ENCODE data around the gene MORN1. TPM values are rescaled to one million over a fixed set of nuclear protein-coding genes. Genes with fewer than 3 reads are reported as not detected.

Gene MORN1
- total and polyA plus RNA-seq, 2 of the 8 experiments (the other 6 are each of a cell fraction or from before 2014, with no cell fraction given): 5.0 to 9.1 TPM

GRCh38 chr1:2290171-2290578, 101.2 kb downstream of the MORN1 start:
- H4K5ac ChIP-seq (ENCODE audit: insufficient read length, low read depth, low read length): no peak overlapping the region
- no peak overlapping the region for H3K4me2 ChIP-seq (ENCODE audit: insufficient read depth in 1 of 2, low read depth in 2 of 2, low read length in 2 of 2)
- TF ChIP-seq MAX (IDR thresholded peaks at IDR 0.05) (no peak), TBP (IDR thresholded peaks at IDR 0.05; ENCODE audit: low read depth, low read length) (no peak), KDM5A (IDR thresholded peaks at IDR 0.05; ENCODE audit: low read length) (no peak), PHF8 (conservative IDR thresholded peaks at IDR 0.05; ENCODE audit: low read depth, low read length) (no peak), JUN (IDR thresholded peaks at IDR 0.05; ENCODE audit: low read depth, low read length) (no peak), RBBP5 (IDR thresholded peaks at IDR 0.05; ENCODE audit: borderline replicate concordance, low read depth, low read length) (no peak), RAD21 (IDR thresholded peaks at IDR 0.05 in 1 of 2, conservative IDR thresholded peaks at IDR 0.05 in 1 of 2; ENCODE audit: low read depth in 2 of 2, low read length in 2 of 2) (no peak), CBX5 (IDR thresholded peaks at IDR 0.05; ENCODE audit: low read depth, low read length) (no peak), HDAC6 (IDR thresholded peaks at IDR 0.05; ENCODE audit: low read depth, low read length) (no peak), CHD1 (IDR thresholded peaks at IDR 0.05; ENCODE audit: low read depth, low read length) (no peak)
- peak overlapping the region; percentile 35; the same call in 1 of the 2 replicates for H2BK5ac ChIP-seq (ENCODE audit: low read depth, low read length)
- H2BK15ac ChIP-seq (ENCODE audit: low read length): no peak overlapping the region
- H3K9ac ChIP-seq (replicated peaks in 1 of 4; ENCODE audit: extremely low read depth in 1 of 4, low read depth in 3 of 4, low read length in 3 of 4): no peak overlapping the region
- 83% methylated on average over 6 of the region's 7 CpGs; no CpG with 5 or more reads in 1 of the 2 experiments for WGBS, 2 experiments (ENCODE audit: extremely low coverage in 1 of 2, insufficient coverage in 1 of 2, insufficient read length in 1 of 2, insufficient replicate concordance in 2 of 2, low coverage in 1 of 2, low lambda C conversion rate in 2 of 2, missing lambda C conversion rate in 1 of 2)
- H3K23me2 ChIP-seq (ENCODE audit: low read depth, low read length): no peaks in the 10 kb centered on the region
- H3K36me3 ChIP-seq (ENCODE audit: control insufficient read depth in 2 of 4, insufficient read depth in 4 of 4, low read length in 3 of 4): no peaks in the 10 kb centered on the region
- no peak overlapping the region for H3K14ac ChIP-seq (ENCODE audit: insufficient read length)
- POLR2A ChIA-PET (ENCODE audit: partially characterized antibody): interaction anchor here (1.6 to 1.8 kb wide), 2 partner anchors 22 to 42 kb away, joined by 3 to 4 read pairs; no protein-coding TSS in a partner anchor
- no peak overlapping the region for H3K4me3 ChIP-seq (ENCODE audit: extremely low read depth in 1 of 4, insufficient read depth in 2 of 4, low read depth in 3 of 4, low read length in 4 of 4)
- no peak overlapping the region; the same call in none of the 2 replicates for H4K8ac ChIP-seq (ENCODE audit: extremely low read depth, insufficient read depth, low read length)
- H2BK12ac ChIP-seq (ENCODE audit: low read depth, low read length): no peak overlapping the region
- H3K79me1 ChIP-seq (ENCODE audit: low read depth, low read length): peaks cover 28% of the 10 kb centered on the region
- no peaks in the 10 kb centered on the region for H3K27me3 ChIP-seq (replicated peaks in 1 of 4; ENCODE audit: control insufficient read depth in 3 of 4, extremely low read depth in 1 of 4, insufficient read depth in 3 of 4, low read length in 3 of 4)
- no peak overlapping the region for H2AFZ ChIP-seq (ENCODE audit: low read length)
- H2BK20ac ChIP-seq (ENCODE audit: low read length): no peak overlapping the region
- H4K91ac ChIP-seq (replicated peaks; ENCODE audit: insufficient read length, low read length): no peak overlapping the region
- no peak overlapping the region; the same call in 1 of the 2 replicates for H3K27ac ChIP-seq (ENCODE audit: low read depth, low read length)
- H3K4me1 ChIP-seq (replicated peaks in 1 of 4; ENCODE audit: control insufficient read depth in 3 of 4, insufficient read depth in 4 of 4, low read length in 3 of 4): peaks cover 0 to 25% (median 17%) of the 10 kb centered on the region in 4 experiments; a peak in 5 of 7 replicates
- no peaks in the 10 kb centered on the region for H3K9me3 ChIP-seq (ENCODE audit: insufficient read depth in 2 of 2, low read depth in 1 of 2, low read length in 1 of 2)
- no peak for DNase-seq (ENCODE audit: low read depth in 1 of 2, low spot score in 2 of 2)
- CTCF ChIA-PET (ENCODE audit: partially characterized antibody): interaction anchor here (0.6 to 2.7 kb wide), 4 partner anchors 16 to 389 kb away, joined by 3 to 6 read pairs (median 4); no protein-coding TSS in a partner anchor
- no peak overlapping the region for H3K18ac ChIP-seq (ENCODE audit: extremely low read depth, low read length)
- H2AK5ac ChIP-seq (ENCODE audit: low read depth, low read length): no peak overlapping the region
- peaks cover 16 to 91% of the 10 kb centered on the region in 2 experiments; a peak in 3 of 4 replicates for H3K79me2 ChIP-seq (ENCODE audit: control insufficient read depth in 1 of 2, insufficient read depth in 2 of 2, low read length in 2 of 2)
- H3K4ac ChIP-seq (replicated peaks; ENCODE audit: insufficient read length, low read depth, low read length): no peak overlapping the region
- peaks cover 24 to 41% of the 10 kb centered on the region in 2 experiments for H4K20me1 ChIP-seq (replicated peaks in 1 of 2; ENCODE audit: control insufficient read depth in 1 of 2, insufficient read depth in 2 of 2, low read length in 2 of 2)
- H3K23ac ChIP-seq (ENCODE audit: insufficient read length): no peak overlapping the region
- no peak overlapping the region for H3K56ac ChIP-seq (replicated peaks; ENCODE audit: insufficient read length, low read depth, low read length)
- FAIRE-seq: no peak
- no peak overlapping the region for H2BK120ac ChIP-seq (replicated peaks; ENCODE audit: low read depth, low read length)

All from H1 (cell line).